Stimulated activated CD4-positive, alpha-beta T cell treated with anti-CD3 and anti-CD28 coated beads, Interleukin-1b, Interleukin-23, amount 100 ng/mL, for 24 hours (primary cell): ENCODE data around the gene NFIC.

Experiments used
- DNase-seq, 4 experiments: peaks; one replicate each; pipeline ENCODE4 v3.0.0-alpha.2; 2020; ENCODE audit warnings: low read depth in 4 of 4, low spot score in 1 of 4

The NFIC gene

GRCh38 chr19:3481241-3482090 is 115.1 kb downstream of the NFIC start:
- DNase-seq: no peak

GRCh38 chr19:3482507-3483225 is 116.3 kb downstream of the NFIC start:
- no peak for DNase-seq

- no peak for DNase-seq
These were observed 116.8 kb downstream of the NFIC start, which contains the start of gene SMIM44 for GRCh38 chr19:3483226-3483628. SMIM44 (minus strand) TSS chr19:3483441; CDS start chr19:3483403, 38 bp downstream.

GRCh38 chr19:3491396-3492119 is 125.2 kb downstream of the NFIC start:
- no peak for DNase-seq

GRCh38 chr19:3492131-3492839 is 125.9 kb downstream of the NFIC start:
- DNase-seq: no peak

GRCh38 chr19:3492919-3493318 is 126.5 kb downstream of the NFIC start:
- DNase-seq: no peak

- DNase-seq: no peak
These were observed 127.3 kb downstream of the NFIC start for GRCh38 chr19:3493651-3494050.

GRCh38 chr19:3494051-3494450 is 127.7 kb downstream of the NFIC start:
- no peak for DNase-seq

GRCh38 chr19:3494559-3494958 is 128.2 kb downstream of the NFIC start:
- peak in 3 of 4 experiments; percentile 47 to 51 (median 50) for DNase-seq

- DNase-seq: no peak
These were observed 130.2 kb downstream of the NFIC start for GRCh38 chr19:3496392-3497273.

- DNase-seq: no peak
These were observed 131.6 kb downstream of the NFIC start for GRCh38 chr19:3497757-3498520.

GRCh38 chr19:3499738-3500428 is 133.5 kb downstream of the NFIC start:
- DNase-seq: no peak

GRCh38 chr19:3500429-3501101 is 134.2 kb downstream of the NFIC start, which contains the start of gene DOHH:
DOHH (minus strand) TSS chr19:3500674; CDS start chr19:3496814, 3,860 bp downstream.
- peak; percentile 87 to 94 (median 92) for DNase-seq

GRCh38 chr19:3501780-3502179 is 135.4 kb downstream of the NFIC start:
- DNase-seq: no peak

GRCh38 chr19:3503036-3503572 is 136.7 kb downstream of the NFIC start:
- no peak for DNase-seq

- DNase-seq: no peak
These were observed 138.4 kb downstream of the NFIC start for GRCh38 chr19:3504735-3505134.

- peak; percentile 96 to 99 (median 98) for DNase-seq
These were observed 139.4 kb downstream of the NFIC start, which contains the start of gene FZR1 for GRCh38 chr19:3505598-3506383. FZR1 (plus strand) TSS chr19:3506311; CDS start chr19:3522990, 16,679 bp downstream.
